B cell (primary cell): Measurements from ENCODE around the gene SPACA6.
A peak's percentile ranks its signal among the peaks of the same experiment; 100 is the strongest.
"Not testable (repeated sequence)": the region's sequence is repeated elsewhere in the genome, so short reads cannot be mapped to it uniquely, and the experiment has no call there.

Experiments used
- EZH2 ChIP-seq: IDR thresholded peaks from 2 replicates; pipeline ENCODE4 v1.6.1; 2012; ENCODE audit warnings: borderline replicate concordance, low read depth, mild to moderate bottlenecking, moderate library complexity, low read length; ENCODE audit not compliant: insufficient read depth, poor library complexity, severe bottlenecking
- TF ChIP-seq, protein P1 (sequence below): fragments of 200-600 bp; IDR thresholded peaks from one replicate; pipeline ENCODE4 v1.8.0; 2022; ENCODE audit warnings: antibody characterized with exemption, mild to moderate bottlenecking

DNA sequence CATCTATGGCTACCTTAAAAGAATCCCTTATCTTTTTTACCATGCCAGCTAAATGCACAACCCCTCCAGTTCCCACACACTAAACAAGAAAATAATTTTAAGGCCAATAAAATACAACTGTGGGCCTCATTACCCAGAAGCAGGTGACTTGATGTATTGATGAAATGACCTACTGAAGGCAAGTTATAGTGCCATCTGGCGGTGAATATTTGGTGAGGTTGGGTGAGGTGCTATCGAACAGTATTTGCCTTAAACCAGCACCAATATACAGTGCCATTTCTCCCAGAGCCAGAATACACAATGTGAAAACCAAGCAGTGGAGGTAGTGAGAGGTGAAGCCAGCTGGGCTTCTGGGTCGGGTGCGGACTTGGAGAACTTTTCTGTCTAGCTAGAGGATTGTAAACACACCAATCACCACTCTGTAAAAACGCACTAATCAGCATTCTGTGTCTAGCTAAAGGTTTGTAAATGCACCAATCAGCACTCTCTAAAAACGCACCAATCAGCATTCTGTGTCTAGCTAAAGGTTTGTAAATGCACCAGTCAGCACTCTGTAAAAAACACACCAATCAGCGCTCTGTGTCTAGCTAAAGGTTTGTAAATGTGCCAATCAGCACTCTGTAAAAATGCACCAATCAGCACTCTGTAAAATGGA is 17.1 kb upstream of the SPACA6 start:
- TF ChIP-seq, protein P1, sequence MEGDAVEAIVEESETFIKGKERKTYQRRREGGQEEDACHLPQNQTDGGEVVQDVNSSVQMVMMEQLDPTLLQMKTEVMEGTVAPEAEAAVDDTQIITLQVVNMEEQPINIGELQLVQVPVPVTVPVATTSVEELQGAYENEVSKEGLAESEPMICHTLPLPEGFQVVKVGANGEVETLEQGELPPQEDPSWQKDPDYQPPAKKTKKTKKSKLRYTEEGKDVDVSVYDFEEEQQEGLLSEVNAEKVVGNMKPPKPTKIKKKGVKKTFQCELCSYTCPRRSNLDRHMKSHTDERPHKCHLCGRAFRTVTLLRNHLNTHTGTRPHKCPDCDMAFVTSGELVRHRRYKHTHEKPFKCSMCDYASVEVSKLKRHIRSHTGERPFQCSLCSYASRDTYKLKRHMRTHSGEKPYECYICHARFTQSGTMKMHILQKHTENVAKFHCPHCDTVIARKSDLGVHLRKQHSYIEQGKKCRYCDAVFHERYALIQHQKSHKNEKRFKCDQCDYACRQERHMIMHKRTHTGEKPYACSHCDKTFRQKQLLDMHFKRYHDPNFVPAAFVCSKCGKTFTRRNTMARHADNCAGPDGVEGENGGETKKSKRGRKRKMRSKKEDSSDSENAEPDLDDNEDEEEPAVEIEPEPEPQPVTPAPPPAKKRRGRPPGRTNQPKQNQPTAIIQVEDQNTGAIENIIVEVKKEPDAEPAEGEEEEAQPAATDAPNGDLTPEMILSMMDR = peak; percentile 38
- TF ChIP-seq EZH2 = not testable (repeated sequence)
